22Rv1 (cell line): ENCODE data around the gene ARID1B.

Experiments
- H3K27ac ChIP-seq: fragments of 450-650 bp; 2 replicates; pipeline ENCODE4 v1.5.1; 2017
- CTCF ChIP-seq: fragments of 450-650 bp; IDR thresholded peaks from 2 replicates; pipeline ENCODE4 v1.5.1; 2017; ENCODE audit warnings: mild to moderate bottlenecking
- ZFX ChIP-seq: fragments of 450-650 bp; IDR thresholded peaks from 2 replicates; pipeline ENCODE4 v1.6.1; 2017; ENCODE audit warnings: antibody characterized with exemption, borderline replicate concordance

ARID1B gene

GRCh38 chr6:157123234-157123633, 346.1 kb downstream of the ARID1B start:
- H3K27ac ChIP-seq: no peak overlapping the region
- no peak for TF ChIP-seq ZFX
- TF ChIP-seq CTCF: no peak

- TF ChIP-seq CTCF (no peak), ZFX (no peak)
- H3K27ac ChIP-seq: no peak overlapping the region
Measured at GRCh38 chr6:157124485-157125254, 347.5 kb downstream of the ARID1B start.

GRCh38 chr6:157125531-157125930, 348.4 kb downstream of the ARID1B start:
- TF ChIP-seq ZFX (no peak), CTCF (no peak)
- no peak overlapping the region for H3K27ac ChIP-seq

- TF ChIP-seq ZFX (no peak), CTCF (no peak)
Measured at GRCh38 chr6:157126183-157127098, 349.3 kb downstream of the ARID1B start.

GRCh38 chr6:157128235-157128775, 351.1 kb downstream of the ARID1B start:
- TF ChIP-seq ZFX (no peak), CTCF (no peak)

More at GRCh38 chr6:157126183-157127098, 349.3 kb downstream of the ARID1B start:
- H3K27ac ChIP-seq: no peak overlapping the region

GRCh38 chr6:157131250-157131649, 354.1 kb downstream of the ARID1B start:
- H3K27ac ChIP-seq: no peak overlapping the region
- TF ChIP-seq CTCF (no peak), ZFX (no peak)

More at GRCh38 chr6:157128235-157128775, 351.1 kb downstream of the ARID1B start:
- H3K27ac ChIP-seq: no peak overlapping the region
